Stimulated activated CD4-positive, alpha-beta T cell treated with anti-CD3 and anti-CD28 coated beads, Interleukin-2, amount 100 ng/mL, for 48 hours (primary cell): ENCODE data around the gene CLCN5.

Experiments used
- DNase-seq, 2 donors: peaks; one replicate each; pipeline ENCODE4 v3.0.0-alpha.2; 2020

The CLCN5 gene

DNA sequence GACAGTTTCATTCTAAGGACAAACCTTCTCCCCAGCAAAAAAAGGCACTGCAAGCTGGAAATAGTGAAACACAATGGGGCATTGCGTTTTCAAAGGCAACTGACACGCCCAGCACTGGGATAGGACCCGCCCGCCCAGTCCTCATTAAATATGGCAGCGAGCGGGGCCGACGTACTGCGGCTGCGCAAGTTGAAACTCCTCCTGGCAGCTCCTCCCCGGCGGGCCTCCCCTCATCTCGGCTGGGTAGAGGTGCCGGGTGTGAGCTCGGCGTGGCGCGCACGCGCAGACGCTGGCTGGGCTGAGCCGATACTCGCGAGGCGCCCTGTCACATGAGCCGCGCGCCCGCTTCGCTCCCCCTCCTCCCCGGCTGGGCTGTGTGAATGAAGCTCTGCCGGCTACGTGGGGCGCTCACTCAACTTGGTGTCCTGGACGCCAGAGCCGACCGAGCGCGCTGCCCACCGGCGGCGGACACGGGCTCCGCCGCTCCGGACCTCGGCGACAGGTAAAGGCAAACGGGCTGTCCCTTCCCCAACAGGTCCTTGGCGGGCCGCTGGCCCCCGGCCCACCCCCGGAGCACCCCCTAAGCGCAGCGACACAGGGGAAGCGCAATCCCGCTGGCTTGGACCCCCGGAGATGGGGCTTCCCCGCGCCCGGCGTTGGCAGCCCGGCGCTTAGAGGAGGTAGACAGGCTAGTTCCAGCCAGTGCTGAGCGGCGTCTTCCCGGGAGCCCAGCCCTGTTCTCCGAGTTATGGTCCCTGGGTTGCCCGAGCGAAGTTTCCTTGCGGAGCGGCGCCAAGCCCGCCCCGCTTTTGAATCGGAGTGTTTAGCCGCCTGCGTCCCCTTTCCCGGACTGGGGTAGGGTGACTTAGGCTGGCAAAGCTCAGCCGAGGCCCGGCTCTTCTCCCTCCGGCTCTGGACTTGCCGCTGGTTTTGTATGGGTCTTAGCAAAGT, at the start of gene CLCN5:
Gene CLCN5, plus strand, starts transcription at position 306 of the 951 bp plus-strand sequence. CDS start 2,703 bp downstream, outside the sequence.
- DNase-seq: peak; percentile 81

DNA sequence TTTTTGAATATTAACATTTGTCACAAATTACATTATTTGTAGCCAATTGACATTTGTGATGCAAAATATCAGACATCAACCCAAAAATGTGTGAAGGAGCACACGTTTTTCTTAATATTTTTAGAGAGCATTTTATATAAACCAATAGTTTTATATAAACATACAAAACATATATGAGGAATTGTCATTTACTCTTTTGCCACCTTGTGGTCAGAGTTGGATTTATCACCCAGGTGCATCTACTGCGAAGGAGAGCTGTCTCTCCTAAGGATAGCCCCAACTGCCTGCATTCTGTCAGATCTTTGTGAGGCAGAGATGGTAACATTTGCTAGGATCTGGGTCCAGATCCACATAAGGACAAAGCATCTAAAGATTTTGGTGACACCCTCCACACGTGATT, 45.6 kb upstream of the CLCN5 start:
- no peak for DNase-seq

DNA sequence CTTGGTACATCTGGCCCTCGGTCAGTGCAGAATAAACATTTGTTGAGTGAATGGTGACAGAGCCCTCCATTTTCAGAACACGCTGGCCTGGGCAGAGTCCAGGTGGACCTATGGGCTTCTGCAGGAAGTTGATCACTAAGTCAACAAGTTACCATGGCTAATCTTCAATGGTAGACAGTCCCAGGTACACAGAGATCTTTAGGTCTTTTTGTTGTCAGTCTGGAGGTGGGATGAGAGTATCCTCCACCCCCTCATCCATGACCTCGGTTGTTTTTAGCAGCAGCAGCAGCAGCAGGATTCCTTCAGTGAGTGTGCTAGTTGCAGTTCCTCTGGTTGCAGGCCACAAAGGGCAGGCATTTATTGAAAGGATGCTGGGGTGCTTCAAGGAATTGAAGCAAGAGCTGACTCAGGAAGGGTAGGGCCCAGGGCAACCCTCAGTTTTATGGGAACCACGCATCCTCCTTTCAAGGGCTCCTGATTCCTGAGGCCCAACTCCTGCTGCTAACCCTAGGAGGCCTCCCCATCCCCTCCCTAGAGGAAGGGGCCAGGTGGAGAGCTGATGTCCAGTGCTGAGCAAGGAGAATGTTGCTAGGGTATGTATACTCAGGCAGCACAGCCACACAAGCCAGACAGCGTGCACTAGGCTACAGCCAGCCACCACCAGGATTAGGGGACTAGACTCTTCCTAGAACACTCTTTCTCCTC, 44.8 kb upstream of the CLCN5 start:
- DNase-seq: no peak

DNA sequence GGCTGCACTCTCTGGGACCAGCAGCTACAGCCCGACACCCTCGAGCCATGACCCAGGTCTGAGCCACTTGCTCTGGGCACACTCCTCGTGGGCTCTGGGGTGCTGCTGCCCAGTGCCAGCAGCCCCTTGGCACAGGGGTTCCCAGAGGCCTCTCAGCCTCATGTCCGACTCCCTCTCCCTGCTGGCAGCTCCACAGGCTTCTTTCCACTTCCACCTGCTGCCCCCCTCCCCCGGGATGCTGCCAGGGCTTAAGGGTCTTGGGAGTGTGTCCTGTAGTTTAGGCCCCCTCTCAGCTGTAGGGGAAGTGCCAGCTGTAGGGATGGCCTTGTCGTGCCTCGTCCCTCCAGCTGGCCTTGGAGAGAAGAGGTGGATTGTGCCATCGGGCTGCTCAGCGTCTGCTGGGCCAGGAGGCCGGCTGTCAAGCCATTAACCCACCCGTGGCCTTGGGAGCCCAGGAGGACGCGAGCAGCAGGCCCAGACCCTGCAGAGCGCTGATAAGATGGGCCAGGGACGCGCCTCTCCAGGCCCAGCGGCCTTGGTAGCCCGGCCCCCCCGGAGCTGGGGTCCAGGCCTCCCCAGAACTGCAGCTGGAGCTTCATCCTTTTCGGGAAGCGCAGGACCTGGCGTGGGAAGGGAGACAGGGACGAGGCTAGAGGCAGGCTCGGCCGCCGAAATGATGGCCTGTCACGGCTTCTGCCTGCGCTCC, 44.1 kb upstream of the CLCN5 start:
- DNase-seq: no peak

DNA sequence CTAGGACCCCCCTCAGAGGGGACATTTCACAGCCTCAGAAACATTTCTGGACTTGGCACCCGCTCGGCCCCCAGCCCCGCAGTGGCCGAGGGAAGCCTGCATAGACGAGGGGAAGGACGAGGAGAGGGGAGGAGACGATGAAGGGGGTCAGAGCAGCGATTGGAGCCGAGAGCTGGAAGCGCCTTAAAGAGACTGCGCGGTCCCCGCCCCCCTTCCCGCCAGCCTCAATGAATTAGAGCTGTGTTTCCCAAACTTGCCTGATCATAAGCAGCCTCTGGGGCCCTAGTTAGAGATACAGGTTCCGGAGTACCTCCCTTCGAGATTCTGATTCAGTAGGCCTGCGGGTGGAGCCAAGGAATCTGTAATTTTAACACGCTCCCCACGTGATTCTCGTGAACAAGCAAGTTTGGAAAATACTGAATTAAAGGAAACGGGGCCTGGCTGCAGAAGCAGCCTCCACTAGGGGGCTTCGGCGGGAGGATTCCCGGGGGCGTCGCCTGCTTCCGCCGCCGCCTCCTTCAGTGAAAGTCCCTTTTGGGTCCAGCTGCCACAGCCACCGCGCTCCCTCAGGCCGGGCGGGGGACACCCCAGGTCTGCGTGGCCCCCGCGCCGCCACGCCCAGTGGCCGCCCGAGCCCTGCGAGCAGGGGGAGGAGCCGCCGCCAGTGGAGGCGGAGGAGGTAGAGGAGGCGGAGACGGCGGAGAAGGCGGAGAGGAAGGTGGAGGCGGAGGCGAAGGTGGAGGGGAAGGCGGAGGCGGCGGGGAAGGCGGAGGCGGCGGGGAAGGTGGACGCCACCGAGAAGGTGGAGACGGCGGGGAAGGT, 43.4 kb upstream of the CLCN5 start, which contains the start of gene USP27X:
Gene USP27X, plus strand, starts transcription at position 651 of the 822 bp plus-strand sequence. CDS start 824 bp downstream, outside the sequence.
- peak; percentile 39 to 44 for DNase-seq

DNA sequence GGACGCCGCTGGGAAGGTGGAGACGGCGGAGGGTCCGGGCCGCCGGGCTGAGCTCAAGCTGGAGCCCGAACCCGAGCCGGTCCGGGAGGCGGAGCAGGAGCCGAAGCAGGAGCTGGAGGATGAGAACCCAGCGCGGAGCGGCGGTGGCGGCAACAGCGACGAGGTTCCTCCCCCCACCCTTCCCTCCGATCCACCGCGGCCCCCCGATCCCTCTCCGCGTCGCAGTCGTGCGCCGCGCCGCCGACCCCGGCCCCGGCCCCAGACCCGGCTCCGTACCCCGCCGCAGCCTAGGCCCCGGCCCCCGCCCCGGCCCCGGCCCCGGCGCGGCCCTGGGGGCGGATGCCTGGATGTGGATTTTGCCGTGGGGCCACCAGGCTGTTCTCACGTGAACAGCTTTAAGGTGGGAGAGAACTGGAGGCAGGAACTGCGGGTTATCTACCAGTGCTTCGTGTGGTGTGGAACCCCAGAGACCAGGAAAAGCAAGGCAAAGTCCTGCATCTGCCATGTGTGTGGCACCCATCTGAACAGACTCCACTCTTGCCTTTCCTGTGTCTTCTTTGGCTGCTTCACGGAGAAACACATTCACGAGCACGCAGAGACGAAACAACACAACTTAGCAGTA, 42.6 kb upstream of the CLCN5 start:
- DNase-seq: no peak

DNA sequence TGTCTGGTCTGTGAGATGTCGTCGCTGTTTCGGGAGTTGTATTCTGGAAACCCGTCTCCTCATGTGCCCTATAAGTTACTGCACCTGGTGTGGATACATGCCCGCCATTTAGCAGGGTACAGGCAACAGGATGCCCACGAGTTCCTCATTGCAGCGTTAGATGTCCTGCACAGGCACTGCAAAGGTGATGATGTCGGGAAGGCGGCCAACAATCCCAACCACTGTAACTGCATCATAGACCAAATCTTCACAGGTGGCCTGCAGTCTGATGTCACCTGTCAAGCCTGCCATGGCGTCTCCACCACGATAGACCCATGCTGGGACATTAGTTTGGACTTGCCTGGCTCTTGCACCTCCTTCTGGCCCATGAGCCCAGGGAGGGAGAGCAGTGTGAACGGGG, 41.7 kb upstream of the CLCN5 start:
- DNase-seq: no peak

DNA sequence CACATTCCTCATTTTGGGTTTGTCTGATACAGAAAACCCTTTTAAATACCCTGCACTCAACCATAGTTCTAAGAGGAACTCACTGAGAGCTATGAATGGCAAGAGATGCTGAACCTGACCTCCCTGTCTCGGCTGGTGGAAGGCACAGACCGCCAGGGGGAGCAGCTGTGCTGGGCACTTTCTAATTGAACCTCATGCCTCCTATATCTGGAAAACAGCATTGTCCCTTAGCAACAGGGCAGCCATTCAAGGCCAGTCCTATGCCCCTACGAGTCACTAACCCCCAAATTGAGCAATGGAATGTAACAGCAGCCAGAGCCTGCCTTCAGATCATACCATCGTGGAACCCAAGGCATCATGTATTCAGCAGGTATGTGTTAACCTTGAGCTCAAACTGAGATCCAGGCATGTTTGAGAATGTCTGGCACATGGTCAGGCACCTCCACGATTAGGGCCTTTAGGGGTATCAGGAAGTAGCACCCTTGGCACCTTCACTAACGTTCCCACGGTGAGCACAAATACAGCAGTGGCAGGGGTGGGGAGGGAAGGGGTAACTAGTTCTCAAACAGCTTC, 38.0 kb upstream of the CLCN5 start:
- peak; percentile 37 to 67 for DNase-seq

DNA sequence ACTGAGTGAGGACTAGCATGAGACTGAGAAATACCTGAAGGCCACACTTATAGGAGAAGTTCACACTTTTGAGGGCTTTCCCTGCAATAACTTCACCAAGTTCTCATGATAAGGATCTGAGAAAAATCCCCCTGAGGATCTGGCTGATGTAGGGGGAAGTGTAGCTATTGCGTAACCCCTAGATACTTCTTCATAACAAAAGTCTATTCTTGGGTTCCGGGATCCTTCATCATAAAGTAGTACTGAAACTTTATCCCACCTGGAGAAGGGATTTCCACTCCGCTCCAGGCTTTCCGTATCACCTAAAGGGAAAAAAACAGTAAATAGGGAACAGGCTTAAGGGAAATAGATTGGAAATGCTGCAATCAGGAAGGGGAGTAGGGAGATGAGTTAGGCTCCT, 29.9 kb upstream of the CLCN5 start:
- DNase-seq: no peak

DNA sequence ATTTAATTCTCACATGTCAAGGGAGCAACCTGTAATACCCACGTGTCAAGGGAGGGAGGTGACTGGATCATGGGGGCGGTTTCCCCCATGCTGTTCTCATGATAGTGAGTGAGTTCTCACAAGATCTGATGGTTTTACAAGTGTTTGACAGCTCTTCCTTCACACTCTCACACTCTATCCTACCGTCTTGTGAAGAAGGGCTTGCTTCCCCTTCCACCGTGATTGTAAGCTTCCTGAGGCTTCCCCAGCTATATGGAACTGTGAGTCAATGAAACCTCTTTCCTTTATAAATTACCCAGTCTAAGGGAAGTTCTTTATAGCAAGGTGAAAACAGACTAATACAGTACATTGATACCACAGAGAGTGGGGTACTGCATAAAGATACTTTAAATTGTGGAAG, 25.4 kb upstream of the CLCN5 start:
- no peak for DNase-seq

DNA sequence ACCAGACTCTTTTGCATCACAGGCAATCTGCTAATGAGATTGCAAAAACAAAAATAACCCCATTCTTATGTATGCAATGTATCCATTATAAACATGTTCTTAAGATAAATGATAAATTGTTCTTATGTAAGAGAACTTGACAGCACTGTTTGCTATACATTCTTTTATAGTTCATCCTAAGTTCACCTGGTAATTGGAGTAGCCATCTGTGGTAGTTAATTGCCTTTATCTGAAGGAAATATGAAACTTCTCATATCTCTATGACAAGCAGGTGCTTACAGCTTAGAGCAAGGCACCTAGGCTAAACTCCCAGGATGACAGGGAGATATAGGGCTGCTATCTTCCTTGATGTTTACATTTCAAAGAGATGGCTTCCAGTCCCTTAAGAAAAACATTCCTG, 21.3 kb upstream of the CLCN5 start:
- no peak for DNase-seq

DNA sequence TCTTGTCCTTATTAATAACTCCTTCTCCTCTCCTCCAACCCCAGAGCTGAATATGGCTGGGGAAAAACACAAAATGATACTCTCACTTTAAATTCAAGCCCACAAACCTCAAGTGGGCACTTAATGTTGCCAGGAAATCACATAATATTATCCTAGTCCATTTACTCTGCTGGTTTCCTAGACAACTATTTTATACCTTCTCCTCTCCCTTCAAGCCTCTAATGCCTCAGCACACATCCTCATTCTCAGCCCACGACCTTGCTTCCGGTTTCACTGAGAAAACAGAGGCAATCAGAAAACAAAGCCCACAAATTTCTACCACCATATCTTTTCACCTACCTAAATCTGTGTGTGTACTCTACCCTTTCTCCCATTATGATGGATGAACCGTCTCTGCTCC, 12.1 kb upstream of the CLCN5 start:
- no peak for DNase-seq

DNA sequence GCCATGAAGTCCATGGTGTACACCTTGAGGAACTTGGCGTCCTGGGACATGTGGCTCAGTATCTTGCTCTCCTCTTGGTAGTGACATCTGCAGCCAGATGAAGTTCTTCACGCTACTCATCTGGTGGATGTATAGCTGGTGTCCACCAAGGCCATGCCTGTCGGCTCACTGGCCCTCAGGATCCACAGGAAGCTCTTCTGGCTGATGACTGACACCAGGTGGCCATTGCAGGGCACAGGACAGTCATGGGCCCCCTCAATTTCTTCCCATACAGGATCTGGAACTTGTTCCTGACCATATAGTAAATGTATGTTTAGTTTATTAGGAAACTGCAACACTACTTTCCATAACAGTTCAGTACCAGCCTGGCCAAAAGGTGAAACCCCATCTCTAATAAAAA, 10.3 kb upstream of the CLCN5 start:
- DNase-seq: no peak

DNA sequence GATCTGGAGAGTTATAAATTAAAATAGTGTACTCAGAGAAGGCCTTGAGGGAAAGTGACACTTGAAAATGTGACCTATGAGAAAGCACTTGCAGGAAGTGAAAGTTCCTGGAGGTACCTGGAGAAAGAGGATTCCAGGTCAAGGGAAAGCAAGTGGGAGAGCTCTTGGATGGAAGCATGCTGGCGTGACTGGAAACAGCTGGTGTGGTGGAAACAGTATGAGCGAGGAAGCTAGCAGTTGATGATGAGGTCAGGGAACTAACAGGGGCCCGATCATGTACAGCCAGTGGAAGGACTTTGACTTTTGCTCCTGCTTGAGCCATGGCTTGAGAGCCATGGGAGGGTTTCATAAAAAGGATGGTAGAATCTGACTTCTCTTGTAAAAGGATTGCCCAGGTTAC, 9.5 kb upstream of the CLCN5 start:
- no peak for DNase-seq

DNA sequence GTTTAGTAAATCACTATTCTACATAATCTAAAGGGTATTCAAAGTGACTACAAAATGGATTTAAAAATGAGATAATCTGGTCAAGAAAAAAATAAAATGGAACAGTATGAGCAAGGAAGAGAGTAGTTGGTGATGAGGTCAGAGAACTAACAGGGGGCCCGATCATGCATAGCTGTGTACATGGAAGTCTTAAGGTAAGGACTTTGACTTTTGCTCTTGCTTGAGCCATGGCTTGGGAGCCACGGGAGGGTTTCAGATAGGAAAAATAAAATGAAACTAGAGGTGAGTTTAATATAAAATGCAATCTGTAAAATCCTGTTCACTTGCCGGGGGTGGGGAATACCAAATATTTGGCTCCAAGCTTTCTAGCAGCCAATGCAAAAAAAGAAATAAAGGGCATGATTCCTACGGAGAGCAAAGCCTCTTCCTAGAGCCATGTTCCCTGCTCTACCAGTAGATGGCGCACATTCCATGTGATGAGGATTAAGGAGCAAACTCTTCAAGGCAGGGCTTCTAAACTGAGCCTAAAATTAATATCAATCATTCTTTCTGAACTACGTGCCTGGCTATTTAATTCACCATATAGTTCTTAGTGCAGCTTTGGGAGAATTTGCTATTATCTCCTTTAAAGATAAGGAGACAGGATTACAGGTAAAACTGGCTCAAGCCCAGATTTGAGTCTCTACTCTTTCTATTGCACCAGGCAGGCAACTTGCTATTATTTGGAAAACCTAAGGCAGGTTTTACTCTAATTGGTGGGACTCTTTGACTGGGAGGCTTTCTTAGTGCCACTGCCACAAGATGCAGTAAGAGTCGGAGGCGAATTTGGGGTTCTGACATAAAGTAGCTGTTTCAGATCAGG, 6.8 kb upstream of the CLCN5 start:
- DNase-seq: peak; percentile 15 to 43

DNA sequence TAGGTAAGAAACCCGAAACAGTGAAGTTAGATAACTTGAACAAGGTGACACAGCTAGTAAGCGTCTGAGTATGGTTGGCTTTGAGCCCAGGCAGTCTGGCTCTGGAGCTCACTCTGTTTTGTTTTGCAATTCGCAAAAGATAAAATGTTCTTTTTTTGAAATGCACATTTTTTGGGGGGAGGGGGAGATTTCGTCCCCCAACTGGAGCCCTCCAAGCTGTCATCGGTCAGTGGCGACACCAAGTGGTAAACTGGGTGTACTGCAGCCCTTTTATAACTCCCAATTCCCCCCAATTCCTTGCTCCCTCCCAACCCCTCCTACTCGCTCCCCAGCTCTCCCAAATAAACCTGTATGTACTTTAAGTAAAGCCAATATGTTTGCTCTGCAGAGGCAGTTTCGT, 2.8 kb upstream of the CLCN5 start:
- DNase-seq: peak; percentile 3 to 12

DNA sequence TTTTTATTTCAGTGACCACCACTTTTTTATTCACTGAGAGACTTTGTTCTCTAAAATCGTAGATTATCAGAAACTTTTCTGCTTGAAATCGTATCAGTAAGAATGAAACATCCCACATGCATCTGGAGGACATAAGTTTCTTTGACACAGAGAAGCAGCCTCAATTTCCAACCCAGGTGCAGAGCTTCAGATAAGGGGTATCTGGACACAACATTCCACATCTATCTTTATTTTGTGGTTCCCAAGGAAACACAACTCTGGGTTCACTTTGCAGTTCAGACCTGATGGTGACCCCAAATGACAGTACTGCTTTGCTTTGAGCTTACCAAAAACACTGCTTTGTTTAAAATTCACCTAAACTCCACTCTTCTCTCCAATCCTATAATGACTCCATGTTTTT, 1.3 kb upstream of the CLCN5 start:
- no peak for DNase-seq

DNA sequence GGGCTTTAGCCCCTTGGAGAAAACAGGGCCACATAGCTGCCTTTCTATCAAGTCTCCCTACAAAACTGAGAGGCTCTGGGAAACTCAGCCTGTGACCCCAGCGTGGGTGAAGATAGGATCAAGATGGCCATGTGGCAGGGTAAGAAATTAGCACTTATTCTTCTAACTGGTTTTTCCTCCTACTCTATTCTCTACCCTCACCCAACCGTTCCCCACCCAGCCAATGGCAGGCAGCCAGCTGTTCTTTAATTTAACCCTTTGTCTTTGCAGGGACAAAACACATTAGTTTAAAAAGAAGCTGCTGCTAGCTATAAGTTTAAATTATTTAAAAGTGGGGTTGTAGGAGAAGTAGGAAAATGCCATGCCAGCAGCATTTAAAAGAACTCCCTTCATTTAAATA, 2.8 kb downstream of the CLCN5 start:
- no peak for DNase-seq

DNA sequence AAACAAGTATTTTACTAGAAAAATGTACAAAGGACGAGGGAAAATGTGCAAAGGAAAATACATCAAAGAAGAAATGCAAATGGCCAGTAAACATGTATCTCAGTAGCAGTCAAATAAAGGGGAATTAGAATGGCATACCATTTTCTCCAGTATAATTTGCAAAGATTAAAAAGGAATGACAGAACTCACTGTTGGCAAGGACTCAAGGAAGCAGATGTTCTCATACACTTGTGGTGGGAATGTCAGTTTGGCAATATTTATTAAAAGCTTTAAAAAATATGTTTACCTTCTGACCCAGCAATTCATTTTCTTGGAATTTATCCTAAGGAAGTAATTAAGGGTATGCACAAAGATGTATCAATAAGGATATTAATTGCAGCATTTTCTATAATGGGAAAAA, 7.6 kb downstream of the CLCN5 start:
- no peak for DNase-seq

DNA sequence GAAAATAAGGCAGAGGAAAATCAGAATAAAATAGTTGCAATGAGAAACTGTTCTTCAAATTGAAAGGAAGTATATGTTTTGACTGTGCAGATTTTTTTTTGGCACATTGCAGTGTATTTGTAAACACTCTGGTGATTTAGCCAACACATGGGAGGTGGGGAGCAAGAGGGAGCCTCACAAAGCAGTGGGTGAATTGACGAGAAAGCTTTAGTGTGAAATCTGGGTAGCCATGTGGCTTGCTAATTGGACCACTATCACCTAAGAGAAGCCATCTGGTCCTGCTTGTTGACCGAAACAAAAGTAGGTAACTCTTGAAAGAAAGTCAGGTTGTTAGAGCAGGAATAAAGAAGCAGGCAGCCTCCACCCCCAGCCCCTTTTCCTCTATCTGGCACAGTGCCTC, 10.4 kb downstream of the CLCN5 start:
- no peak for DNase-seq

DNA sequence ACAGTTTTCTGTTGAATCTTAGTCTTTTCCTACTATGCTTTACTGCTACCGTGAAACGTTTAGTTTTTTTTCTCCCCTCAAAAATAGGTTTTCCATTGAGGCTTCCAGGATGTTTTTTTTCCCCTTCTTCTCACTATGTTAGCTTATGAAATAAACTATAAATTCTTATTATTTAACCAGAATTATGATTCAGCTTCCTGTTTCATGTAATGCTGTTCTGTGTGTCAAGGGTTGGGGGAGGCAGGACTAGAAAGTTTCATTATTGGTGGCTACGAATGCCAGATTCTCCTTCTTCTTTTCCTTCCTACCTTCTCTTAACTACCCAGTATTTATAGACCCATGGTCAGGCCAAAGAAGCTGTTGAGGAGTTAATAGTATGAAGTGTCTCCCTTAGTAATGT, 11.8 kb downstream of the CLCN5 start:
- no peak for DNase-seq
